ENCODE measurements around the gene DKKL1.
A peak's percentile ranks its signal among the peaks of the same experiment; 100 is the strongest.
"Not testable (repeated sequence)": the region's sequence is repeated elsewhere in the genome, so short reads cannot be mapped to it uniquely, and the experiment has no call there.

DKKL1 gene

GRCh38 chr19:49363268-49364082, at the start of gene DKKL1:
Gene DKKL1, plus strand, starts transcription at chr19:49363877. Its CDS starts 122 bp downstream, at chr19:49363999.
- peak; percentile 100 for DNase-seq (ENCODE audit: low read depth, low spot score)

GRCh38 chr19:49315111-49315510, 48.6 kb upstream of the DKKL1 start:
- no peak for DNase-seq (ENCODE audit: low read depth, low spot score)

- DNase-seq (ENCODE audit: low read depth, low spot score) = no peak
These were observed 47.4 kb upstream of the DKKL1 start for GRCh38 chr19:49316284-49316683.

GRCh38 chr19:49318296-49318695, 45.4 kb upstream of the DKKL1 start:
- no peak for DNase-seq (ENCODE audit: low read depth, low spot score)

- no peak for DNase-seq (ENCODE audit: low read depth, low spot score)
These were observed 38.7 kb upstream of the DKKL1 start, which contains the start of gene SLC6A16 for GRCh38 chr19:49324801-49325576. Gene SLC6A16, minus strand, starts transcription at chr19:49325191. Its CDS starts 13,844 bp downstream, at chr19:49311347.

- DNase-seq (ENCODE audit: low read depth, low spot score) = not testable (repeated sequence)
These were observed 37.9 kb upstream of the DKKL1 start for GRCh38 chr19:49325756-49326155.

GRCh38 chr19:49326165-49326704, 37.4 kb upstream of the DKKL1 start:
- DNase-seq (ENCODE audit: low read depth, low spot score) = no peak

- peak; percentile 29 for DNase-seq (ENCODE audit: low read depth, low spot score)
These were observed 35.7 kb upstream of the DKKL1 start for GRCh38 chr19:49327878-49328544.

GRCh38 chr19:49328741-49329140, 34.9 kb upstream of the DKKL1 start:
- no peak for DNase-seq (ENCODE audit: low read depth, low spot score)

GRCh38 chr19:49331187-49331586, 32.5 kb upstream of the DKKL1 start:
- DNase-seq (ENCODE audit: low read depth, low spot score) = not testable (repeated sequence)

GRCh38 chr19:49331616-49332055, 32.0 kb upstream of the DKKL1 start:
- peak; percentile 53 for DNase-seq (ENCODE audit: low read depth, low spot score)

GRCh38 chr19:49332691-49333417, 30.8 kb upstream of the DKKL1 start:
- not testable (repeated sequence) for DNase-seq (ENCODE audit: low read depth, low spot score)

- no peak for DNase-seq (ENCODE audit: low read depth, low spot score)
These were observed 30.3 kb upstream of the DKKL1 start for GRCh38 chr19:49333418-49333805.

- no peak for DNase-seq (ENCODE audit: low read depth, low spot score)
These were observed 29.8 kb upstream of the DKKL1 start for GRCh38 chr19:49333811-49334288.

- DNase-seq (ENCODE audit: low read depth, low spot score) = no peak
These were observed 28.4 kb upstream of the DKKL1 start, which contains the start of gene CD37 for GRCh38 chr19:49335071-49335783. Gene CD37, plus strand, starts transcription at chr19:49335406. Its CDS starts 135 bp downstream, at chr19:49335541.

GRCh38 chr19:49335784-49336481, 27.7 kb upstream of the DKKL1 start:
- no peak for DNase-seq (ENCODE audit: low read depth, low spot score)

GRCh38 chr19:49336482-49337266, 27.0 kb upstream of the DKKL1 start:
- no peak for DNase-seq (ENCODE audit: low read depth, low spot score)

- no peak for DNase-seq (ENCODE audit: low read depth, low spot score)
These were observed 26.2 kb upstream of the DKKL1 start for GRCh38 chr19:49337267-49338022.
